HG02840 (cell line): Measurements from ENCODE around the gene MRPL23.

Source experiments
- ATAC-seq: cut with Tn5 transposase; IDR thresholded peaks from one replicate; pipeline ENCODE4 v1.9.1; 2021; ENCODE audit warnings: mild to moderate bottlenecking, moderate library complexity, moderate number of reproducible peaks; ENCODE audit not compliant: unreplicated experiment, low FRiP score

Gene MRPL23

DNA sequence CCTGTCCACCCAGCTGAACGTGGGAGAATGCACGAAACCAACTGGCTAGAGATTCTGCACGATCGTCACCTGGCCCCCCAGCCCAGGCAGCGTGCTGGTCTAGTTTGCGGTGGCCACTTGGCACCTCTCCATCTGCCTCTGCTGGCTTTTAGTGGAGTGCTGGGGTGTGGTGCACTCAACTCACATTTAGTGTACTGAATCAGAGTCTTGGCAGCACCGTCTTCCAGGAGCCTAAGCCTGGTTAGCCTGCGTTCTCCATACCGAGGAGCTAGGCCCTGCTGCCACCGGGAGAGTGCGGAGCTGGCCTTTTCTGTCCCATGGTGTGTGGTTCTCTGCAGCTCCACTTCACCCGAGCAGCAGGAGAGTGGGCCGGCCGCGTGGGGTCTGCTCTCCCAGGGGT, 2.8 kb downstream of the MRPL23 start:
- ATAC-seq, result no peak

DNA sequence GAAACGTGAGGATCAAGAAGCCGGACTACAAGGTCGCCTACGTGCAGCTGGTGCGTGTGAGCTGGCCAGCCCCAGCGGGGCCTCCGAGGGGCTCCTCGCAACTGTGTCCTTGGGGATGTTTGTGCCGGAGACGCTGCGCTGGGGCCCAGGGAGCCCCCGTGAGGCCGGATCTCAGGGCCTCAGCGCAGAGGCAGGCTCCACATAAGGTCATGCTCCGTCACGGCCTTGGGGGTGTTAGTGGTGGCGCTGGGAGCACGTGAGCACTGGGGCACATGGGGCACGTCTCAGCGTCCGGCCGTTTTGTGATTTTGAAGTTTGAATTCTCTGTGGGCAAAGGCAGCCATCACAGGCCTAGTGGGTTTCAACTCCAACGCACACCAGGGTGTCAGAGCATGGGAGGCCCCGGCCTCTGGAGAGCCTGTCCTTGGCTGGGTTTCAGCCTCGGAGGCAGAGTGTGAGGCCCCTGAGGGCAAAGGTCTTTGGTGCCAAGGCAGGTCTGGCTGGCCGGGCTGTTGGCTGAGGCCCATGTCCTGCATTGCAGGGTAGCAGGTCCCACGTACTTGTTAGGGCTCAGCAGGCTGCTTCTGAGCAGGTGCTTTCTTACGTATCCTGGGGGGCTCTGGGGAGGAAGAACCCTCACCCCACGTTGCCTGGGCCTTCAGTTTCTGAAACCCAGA, 5.8 kb downstream of the MRPL23 start:
- no peak for ATAC-seq

DNA sequence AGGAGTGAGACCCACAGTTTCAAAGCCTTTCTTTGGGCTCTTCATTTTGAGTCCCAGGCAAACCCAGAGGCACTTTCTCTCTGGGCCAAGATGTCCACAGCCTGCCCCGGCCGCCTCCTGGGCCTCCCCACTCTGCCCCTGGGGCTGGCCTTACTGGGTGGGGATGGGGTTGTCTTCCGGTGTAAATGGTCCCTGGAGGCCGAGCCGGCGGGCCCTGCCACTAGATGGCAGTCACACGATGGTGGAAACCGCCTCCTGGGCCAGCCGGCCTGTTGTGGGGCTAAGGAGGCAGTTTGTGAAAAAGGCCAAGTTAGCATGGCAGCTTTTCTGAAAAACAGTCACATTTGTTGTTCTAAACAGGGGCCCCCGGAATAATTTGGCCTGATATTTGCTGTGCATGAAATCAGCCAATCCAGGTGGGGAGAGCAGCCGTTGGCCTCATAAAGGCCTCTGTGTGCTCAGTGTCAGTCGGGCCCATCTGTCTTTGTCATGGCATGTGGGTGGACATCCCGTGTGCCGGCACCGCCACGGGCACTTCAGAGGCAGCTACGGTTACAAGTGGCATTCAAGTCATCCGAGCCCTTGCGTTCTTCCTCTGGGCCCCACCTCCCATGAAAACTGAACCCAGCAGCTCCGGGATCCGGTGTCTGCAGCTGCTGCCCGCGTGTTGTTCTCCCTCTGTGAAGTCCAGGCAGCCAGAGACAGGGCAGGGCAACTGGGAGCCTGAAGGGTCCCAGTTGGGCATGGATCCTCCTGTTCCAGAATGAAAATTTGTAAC, 6.5 kb downstream of the MRPL23 start:
- no peak for ATAC-seq

DNA sequence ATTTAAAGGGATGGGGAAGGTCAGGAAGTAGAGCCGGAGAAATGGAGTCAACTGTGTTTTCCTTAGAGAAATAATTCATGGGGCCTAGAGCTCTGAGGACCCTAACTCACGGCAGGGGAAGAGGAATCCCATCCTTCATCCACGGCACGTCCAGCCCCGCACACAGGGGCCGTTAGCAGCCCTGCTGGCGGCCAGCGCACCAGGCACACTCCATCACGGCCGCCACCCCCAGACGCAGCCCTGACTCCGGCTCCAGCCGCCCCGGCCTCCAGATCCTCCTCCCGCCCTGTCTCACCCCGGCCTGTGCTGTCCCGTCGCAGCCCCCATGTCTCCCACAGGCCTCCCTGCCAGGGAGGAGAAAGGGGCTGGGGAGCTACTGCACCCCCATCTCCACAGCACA, 11.2 kb downstream of the MRPL23 start:
- no peak for ATAC-seq

DNA sequence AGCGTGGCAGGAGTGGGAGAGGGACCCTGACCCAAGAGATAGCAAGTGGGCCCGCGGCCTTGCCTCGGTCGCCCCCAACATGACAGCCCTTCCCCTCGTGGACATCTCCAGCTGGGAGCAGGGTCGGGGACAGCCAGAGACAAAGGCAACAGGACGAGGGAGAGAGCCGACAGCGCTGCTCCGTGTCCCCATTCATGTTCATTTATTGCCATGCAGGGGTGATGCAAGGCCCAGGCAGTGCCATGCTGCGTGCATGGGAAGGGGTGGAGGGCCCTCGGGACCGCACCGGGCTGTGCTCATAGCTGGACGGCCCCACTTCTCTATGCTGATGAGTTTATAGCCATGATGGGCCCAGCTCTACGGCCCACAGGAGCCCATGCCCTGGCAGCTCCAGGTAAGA, 12.7 kb downstream of the MRPL23 start:
- no peak for ATAC-seq

DNA sequence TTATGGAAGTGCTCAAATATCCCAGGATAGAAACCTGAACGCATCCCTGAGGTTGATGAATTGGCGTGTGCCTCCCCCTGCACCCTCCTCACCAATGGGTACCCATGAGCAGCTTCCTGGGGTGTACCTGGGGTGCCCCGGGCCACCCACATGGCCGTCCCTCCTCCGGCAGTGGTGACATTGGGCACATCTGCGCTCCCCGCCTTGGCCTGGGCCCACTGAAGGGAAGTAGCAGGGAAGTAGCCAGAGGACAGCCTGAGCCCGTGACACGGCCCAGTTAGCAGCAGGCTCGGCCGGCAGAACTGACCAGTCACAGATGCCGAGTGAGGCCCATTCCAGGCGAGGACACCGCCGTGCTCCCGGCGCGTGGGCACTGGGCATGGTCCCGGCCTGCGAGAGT, 16.7 kb downstream of the MRPL23 start:
- no peak for ATAC-seq

DNA sequence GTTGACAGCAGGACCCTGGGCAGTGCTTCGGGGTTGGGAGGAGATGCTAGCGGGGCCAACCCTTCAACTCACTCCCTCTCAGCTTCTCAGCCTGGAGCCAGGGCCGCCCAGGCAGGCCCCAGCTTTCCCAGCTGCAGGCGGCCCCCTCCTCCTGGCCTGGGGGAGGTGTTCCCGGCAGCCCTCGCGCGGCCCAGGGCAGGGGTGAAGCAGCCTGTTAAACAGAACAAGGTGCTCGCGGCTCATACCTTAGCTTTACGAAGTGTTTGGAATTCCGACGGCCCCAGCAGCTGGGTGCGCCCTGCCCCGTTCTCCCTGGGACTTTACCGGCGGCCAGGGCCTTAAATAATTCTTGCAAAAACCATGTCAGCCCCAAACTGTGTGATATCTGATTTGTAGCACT, 17.2 kb downstream of the MRPL23 start:
- no peak for ATAC-seq

DNA sequence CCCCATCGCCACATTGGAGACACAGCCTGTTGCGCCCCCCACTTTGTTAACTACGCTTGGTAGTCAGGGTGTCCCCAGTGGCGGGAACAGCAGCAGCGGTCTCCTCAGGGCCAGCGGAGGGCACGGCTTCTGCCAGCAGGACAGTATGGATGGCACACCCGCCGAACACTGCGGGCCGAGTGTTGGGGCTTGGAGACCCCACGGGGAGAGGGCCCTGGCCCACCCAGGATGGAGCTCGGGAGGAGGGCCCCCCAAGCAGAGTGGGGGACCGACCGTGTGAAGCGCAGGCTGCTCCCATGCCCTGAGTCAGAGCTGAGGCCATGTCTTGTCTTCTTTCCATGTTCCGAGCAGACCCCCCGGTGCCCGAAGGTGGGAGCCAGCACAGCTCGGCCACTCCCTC, 17.8 kb downstream of the MRPL23 start:
- no peak for ATAC-seq

DNA sequence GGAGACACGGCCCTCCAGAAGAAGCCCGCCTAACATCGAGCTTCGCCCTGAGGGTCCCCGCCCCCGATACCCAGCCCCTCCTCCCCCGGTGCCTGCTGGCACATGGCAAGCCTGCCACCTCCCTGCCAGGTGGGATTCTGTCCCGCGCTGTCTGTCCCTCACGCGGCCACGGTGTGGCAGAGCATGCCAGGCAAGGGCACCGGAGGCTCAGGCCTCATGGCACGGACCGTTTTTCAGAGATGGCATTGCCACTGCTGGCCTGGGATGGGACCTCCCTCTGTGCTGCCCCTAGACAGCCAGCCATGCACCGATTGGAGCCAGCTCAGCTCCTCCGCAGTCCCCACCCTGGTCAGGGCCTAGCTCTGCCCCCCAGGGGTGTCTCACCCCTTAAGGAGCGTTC, 19.4 kb downstream of the MRPL23 start:
- ATAC-seq, result no peak

DNA sequence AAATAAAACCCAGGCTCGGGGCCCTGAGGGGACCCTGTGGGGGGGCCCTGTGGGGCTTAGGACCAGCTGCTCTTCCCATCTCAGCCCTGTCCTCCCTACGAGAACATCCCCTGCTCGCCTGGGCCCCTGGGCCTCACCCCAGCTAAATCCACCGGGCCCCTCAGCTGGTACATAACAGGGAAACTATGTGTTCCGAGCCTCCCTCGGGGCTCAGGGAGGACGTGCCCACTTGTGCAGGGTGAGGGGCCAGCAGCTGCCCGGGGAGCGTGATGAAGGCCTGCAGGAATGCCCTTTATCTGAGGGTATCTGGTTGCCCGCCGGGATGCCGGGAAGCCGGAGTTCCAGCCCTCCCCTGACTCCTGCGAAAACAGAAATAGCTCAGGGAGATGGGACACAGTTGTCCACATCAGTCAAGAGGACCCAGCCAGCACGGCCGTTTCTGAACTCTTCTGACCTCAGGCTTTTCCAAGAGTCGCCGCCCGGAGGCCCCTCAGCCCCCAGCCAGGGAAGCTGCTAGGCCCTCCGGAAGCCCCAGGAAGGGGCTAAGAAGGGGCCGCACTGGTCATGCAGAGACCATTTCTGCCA, 20.6 kb downstream of the MRPL23 start:
- ATAC-seq, result no peak

DNA sequence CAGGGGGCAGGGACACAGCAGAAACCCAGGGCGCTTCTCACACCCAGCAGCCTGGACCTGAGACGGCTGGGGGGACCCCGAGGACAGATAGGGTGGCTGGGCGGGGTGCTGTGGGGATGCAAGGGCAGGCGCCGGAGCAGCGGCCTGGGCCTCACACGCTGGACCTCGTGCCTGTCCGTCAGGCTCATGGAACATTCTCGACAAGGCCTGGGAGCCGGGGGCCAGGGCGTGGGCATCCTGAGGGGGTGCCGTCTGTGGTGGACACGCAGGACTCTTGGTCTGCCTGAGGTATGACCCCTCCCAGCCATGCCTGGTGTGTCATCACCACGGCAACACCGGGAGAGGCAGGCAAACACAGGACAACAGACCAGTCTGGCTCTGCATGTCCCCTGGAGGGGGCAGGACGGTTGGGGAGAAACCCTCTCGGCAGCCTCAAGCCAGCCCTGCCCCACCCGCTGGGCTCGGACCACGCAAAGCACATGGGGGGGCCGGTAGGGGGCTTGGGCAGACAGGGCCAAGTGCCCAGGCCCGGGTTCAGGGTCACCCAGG, 21.4 kb downstream of the MRPL23 start:
- ATAC-seq, result no peak

DNA sequence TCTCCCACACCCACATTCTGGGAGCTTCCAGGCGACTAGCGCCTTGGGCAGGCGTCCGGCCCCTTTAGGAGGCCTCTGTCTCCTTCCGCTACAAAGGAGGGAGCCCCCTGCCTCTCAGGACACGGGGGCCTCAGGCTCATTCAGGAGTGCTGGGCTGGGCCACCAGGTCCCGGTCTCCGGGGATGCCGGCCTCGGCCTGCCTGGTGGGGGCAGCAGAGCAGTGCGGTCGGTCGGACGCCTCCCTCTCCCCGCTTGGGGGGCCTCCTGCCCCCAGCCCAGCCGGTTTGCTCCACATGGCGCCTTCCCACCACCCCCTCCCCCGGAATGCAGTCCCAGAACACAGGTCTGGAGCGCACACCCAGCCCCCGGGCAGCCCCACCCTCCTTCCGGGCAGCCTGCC, 21.9 kb downstream of the MRPL23 start:
- no peak for ATAC-seq

DNA sequence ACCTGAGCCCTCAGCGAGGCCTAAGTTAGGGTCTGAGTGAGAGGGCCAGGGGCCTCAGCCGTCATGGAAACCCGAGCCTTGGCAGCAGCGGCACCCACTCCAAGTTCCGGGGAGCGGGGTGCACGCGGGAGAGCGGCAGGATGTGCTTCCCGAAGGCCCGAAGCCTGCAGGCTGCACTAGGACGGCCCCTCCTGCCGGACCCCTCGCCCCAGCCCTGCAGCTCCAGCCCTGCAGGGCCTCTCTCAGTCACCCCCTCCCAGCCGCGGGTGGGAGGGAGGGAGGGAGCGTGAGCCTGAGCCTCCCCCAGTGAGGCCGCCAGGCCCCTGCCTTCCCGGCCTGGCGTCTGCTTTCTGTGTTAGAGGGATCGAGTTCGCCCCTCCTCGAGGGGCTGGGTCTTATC, 22.6 kb downstream of the MRPL23 start:
- ATAC-seq, result no peak

DNA sequence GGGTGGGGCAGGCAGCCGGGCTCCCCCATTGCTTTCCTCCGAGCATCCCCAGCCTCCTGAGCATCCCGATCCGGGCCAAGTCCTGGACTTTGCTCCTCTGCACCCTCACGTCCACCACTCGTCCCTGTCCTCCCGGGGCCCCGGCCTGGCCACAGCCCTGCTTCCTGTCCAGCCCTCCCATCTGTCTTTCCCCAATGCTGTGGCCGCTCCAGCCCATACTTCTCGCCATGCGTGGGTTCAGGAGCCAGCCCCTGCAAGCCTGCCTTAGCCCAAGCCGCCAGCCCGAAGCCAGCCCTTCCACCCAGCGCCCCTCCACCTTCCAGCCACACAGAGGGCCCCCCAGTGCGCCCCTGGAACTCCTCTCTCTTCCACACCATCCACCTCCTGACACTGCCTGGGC, 23.8 kb downstream of the MRPL23 start:
- no peak for ATAC-seq

DNA sequence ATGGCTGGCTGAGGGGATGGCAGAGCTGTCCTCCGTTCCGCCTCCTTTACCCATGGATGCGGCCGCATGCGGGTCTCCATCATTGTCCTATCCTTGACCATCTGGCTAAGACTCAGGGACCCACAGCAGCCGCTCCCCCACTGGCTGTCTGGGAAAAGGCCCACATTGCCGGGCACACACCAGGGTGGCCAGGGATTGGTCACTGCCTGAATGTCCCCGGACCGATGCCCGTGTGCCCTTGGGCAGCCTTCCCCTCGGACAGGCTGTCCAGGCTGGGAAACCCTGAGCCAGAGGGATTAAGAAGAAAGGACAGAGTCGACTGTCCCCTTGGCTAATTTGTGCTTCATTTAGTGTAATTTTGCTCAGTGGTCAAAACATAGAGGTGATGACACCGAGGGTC, 28.1 kb downstream of the MRPL23 start:
- no peak for ATAC-seq

DNA sequence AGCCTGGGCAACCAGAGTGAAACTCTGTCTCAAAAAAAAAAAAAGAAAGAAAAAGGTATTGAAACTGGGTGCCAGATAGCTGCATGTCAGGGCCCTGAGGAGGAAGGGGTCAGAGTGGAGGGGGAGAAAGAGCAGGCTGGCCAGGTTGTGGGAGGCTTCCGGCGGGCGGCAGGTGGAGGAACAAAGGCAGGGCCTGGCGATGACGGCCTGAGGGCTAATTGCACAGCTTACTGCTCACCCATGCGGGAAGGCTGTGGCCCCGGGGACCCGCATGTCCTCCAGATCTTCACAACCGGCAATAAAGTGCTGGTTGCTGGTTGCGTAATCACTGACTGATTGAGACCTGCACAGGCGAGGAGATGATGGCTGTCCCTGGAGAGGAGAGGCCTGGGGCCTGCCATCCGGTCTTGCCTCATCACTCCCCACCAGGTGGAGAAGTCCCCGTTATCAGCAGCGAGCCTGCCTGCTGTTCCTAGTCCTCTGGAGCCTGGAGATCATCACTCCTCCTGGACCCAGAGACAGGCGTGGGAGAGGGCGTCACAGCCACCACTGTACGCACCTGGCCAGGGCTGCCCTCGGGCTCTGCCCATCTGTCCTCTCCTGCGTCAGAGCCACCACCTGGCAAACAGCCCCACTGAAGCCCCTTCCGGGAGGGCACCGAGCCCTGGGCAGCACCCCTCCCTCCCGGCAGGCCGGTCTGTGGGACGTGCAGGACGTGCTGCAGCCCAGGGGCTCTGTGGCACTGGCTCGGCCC, 31.8 kb downstream of the MRPL23 start:
- ATAC-seq, result no peak

DNA sequence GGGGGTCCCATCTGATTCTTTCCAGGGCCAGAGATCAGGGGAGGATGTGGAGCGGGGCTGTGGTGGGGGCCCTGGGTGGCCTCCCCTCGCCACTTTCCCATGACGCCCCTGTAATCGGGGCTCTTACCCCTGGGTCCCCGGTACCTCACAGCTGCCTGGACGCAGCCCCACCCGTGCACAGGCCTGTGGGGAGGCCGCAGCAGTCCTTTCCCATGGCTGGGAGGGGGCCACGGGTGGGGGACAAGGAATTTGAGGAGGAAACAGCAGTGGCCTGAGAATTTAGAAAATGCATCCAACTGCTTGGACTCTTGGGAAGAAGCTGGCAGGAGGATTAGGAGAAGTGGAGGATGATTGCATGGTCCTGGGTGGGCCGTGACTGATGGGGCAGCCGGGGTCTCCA, 32.5 kb downstream of the MRPL23 start:
- no peak for ATAC-seq

DNA sequence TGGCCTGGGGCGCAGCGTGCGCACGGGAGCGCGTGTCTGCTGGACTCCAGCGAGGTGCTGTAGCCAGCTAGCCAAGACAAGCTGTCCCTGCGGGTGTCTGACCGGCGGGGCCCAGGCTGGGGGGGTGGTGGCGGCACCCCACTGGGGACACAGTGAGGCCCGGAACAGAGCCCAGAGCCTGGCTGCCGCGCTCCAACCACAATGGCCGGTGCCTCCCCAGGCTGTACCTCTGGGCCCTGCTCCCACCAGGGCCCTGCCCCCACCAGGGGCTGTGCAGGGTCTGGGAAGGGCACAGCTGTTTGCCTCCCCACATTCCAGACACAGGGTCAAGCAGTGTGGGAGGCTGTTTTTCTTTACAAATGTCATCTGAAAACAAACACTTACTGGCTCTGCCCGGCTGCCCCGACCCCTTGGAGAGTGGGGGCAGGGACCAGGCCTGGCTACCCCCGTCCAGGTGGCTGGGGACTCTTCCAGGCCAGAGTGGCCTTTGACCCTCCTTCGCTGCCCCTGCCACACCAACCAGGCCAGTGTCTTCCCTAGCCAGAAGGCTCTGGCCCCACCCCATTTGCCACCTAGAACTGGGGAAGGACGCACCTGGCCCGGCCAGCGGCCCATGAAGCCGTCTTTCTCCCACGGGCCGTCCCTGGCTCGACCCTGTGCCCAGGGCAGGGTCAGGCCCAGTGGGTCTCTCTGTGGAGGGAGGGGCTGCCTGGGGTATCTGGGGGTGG, 35.9 kb downstream of the MRPL23 start:
- no peak for ATAC-seq

DNA sequence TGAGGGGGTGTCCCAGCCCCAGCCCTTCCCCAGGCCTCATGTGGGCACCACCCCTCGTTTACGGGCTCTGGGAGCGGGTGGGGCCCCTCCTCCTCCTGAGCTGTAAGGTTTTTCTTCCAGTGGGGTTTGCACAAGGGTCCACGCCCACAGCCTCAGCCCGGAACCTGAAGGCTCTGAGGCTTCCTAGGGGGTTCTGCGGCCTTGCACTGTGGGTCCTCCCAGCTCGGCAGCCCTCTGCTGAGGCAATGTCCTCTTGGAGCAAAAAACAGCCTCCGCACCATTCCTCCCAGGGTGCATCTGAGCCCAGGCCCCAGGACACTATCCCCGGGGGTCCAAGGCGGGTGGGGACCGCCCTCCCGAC, 36.4 kb downstream of the MRPL23 start:
- no peak for ATAC-seq

DNA sequence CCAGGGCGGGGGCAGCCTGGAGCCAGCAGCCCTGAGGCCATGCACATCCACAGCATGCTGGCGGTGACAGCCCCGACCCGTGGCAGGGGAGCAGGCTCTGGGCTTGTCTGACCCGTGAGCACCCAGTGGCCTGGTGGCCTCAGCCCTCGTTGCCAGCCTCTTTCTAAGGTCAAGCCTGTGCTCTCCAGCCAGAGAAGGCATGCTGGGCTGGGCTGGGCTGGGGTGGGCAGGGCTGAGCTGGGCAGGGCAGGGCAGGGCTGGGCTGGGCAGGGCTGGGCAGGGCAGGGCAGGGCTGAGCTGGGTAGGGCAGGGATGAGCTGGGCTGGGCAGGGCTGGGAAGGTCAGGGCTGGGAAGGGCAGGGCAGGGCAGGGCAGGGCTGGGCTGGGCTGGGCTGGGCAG, 39.9 kb downstream of the MRPL23 start:
- no peak for ATAC-seq
